MG63 (cell line): Measurements from ENCODE around the gene APLF. TPM values are rescaled to one million over a fixed set of nuclear protein-coding genes. Genes with fewer than 3 reads are reported as not detected.
"Not testable (repeated sequence)": the region's sequence is repeated elsewhere in the genome, so short reads cannot be mapped to it uniquely, and the experiment has no call there.

Source experiments
- DNase-seq: peaks from one replicate; pipeline ENCODE4 v3.0.0-alpha.2; 2020
- H3K27me3 ChIP-seq: fragments of 250-450 bp; sonication (Bioruptor Pico); 2 replicates; pipeline ENCODE4 v1.5.1; 2020; ENCODE audit warnings: mild to moderate bottlenecking, moderate library complexity
- H3K36me3 ChIP-seq: fragments of 250-450 bp; sonication (Bioruptor Pico); 2 replicates; pipeline ENCODE4 v1.5.1; 2020; ENCODE audit warnings: mild to moderate bottlenecking, moderate library complexity
- H3K4me3 ChIP-seq: fragments of 250-450 bp; sonication (Bioruptor Pico); 2 replicates; pipeline ENCODE4 v1.5.1; 2020; ENCODE audit warnings: mild to moderate bottlenecking, moderate library complexity
- H3K9me3 ChIP-seq: fragments of 250-450 bp; sonication (Bioruptor Pico); 2 replicates; pipeline ENCODE4 v1.5.1; 2020; ENCODE audit warnings: mild to moderate bottlenecking, moderate library complexity
- total RNA-seq: library from RNA; depleted of rRNA; stranded (reverse); fragments of >200 nt; shearing (Covaris generic); gene quantifications from 2 replicates; pipeline ENCODE4 v1.2.3, GENCODE V29; 2014; ENCODE audit warnings: low replicate concordance

APLF gene
- total RNA-seq, 1 experiment from 2014 or later: 0.99 TPM

DNA sequence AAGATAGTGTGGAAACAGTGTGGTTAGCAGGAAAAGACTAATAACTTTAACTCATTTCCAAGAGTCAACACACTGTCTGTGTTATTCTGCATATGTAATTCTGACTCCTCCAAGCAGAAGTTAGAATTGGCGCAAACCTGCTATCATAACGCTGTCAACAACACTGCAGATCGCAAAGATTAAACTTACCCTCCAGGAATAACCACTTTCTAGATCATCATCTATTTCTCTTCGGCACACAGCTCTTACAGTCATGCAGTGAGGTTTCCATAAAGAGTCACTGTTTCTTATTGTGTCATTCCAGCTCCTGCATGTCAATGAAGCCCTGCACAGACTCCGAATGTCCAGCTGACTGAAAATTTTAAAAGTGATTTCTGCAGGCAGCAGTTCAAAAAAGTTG is 2.7 kb upstream of the APLF start:
- Histone ChIP-seq H3K27me3 (no peaks in the 10 kb centered on the region), H3K4me3 (no peak overlapping the region), H3K36me3 (no peaks in the 10 kb centered on the region), H3K9me3 (no peaks in the 10 kb centered on the region)
- no peak for DNase-seq

DNA sequence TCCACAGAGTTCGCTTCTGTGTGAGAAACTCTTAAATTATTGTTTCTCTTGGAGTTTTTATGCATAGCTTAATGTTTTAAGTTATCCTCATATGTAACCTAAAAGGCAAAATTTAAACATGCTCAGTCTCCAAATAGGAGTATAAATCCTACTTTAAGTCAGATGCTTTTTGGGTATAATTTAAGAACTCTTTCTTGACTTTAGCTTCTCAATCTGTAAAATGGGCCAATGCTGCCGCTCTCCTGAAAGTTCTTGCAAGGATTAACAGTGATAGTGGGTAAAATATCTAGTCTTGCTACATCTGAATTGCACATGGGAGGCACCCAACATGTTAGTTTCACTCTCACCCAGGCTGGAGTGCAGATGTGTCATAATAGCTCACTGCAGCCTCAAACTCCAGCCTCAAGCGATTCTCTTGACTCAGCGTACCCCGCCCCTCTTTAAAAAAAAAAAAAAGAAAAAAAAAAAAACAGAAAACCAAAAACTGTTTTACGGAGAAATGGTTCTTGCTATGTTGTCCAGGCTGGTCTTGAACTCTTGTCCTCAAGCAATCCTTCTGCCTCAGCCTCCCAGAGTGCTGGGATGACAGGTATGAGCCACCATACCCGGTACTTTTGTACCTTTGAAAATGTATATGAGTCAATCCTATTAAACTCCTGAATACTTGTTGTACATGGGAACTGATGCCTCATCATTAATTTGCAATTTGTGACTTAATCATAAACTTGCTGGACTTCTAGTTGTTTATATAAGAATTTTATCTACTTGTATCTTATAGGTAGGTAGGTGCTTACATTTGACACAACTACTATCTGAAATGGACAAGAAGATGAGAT is 2.1 kb upstream of the APLF start:
- H3K4me3 ChIP-seq: no peak overlapping the region
- H3K27me3 ChIP-seq: no peaks in the 10 kb centered on the region
- DNase-seq: no peak
- no peaks in the 10 kb centered on the region for H3K9me3 ChIP-seq
- no peaks in the 10 kb centered on the region for H3K36me3 ChIP-seq

DNA sequence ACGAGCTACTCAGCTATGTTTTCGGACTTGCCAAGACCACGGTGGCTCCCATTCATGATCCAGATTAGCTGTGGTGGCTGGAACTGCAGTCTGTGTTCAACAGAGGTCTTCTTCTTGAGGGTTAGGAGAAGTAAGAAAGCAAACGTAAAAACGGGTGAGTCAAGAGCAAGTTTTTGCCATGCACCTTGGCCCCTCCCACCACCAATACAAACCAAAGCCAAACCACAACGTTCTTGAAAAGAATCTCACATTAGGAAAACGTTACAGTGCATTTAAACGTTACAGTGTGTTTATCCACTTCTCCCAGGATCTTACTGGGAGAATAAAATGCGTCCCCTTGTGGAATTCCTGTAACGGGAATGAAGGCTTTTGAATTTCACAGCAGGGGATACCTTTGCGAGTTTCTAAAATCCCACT is 1.0 kb upstream of the APLF start:
- DNase-seq: peak; percentile 50

DNA sequence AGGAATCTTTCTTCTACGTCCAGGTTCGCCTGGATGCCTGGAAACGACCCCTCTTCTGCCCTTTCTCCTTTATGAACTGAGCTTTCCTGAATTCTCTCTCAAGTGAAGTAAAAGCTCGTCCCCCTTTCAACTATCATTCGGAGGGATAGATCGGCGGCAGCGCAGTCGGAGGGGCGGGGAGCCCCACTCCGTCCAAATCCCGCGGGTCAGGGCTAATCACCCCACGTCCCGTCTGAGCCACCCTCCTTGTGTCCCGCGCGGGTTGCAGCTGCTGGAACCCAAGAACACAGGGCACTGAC is 658 bp upstream of the APLF start:
- H3K4me3 ChIP-seq: peak overlapping the region; percentile 80
- no peaks in the 10 kb centered on the region for H3K27me3 ChIP-seq
- DNase-seq: no peak
- H3K9me3 ChIP-seq: no peaks in the 10 kb centered on the region
- H3K36me3 ChIP-seq: no peaks in the 10 kb centered on the region

More for the DNA sequence above, 1.0 kb upstream of the APLF start:
- Histone ChIP-seq H3K36me3 (no peaks in the 10 kb centered on the region), H3K4me3 (peak overlapping the region; percentile 80), H3K27me3 (no peaks in the 10 kb centered on the region), H3K9me3 (no peaks in the 10 kb centered on the region)

DNA sequence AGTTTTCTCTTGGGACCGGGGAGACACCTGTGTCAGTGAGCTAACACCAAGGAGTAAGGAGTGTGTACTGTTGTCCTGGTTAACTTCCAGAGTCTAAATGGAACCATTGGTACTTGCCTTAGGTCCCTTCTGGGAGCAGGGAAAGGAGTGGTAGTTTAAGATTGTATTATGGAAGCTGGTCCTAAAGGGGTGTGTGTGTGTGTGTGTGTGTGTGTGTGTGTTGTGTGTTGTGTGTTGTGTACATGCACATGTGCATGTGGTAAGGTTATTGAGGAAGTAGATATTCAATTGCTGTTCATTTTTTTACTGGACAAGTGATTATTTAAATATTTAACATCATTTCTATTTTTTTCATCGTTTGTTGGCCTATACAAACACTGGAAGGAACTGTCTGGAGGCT is 1.4 kb downstream of the APLF start:
- no peaks in the 10 kb centered on the region for H3K9me3 ChIP-seq
- H3K27me3 ChIP-seq: no peaks in the 10 kb centered on the region
- DNase-seq: no peak
- no peak overlapping the region for H3K4me3 ChIP-seq
- no peaks in the 10 kb centered on the region for H3K36me3 ChIP-seq

DNA sequence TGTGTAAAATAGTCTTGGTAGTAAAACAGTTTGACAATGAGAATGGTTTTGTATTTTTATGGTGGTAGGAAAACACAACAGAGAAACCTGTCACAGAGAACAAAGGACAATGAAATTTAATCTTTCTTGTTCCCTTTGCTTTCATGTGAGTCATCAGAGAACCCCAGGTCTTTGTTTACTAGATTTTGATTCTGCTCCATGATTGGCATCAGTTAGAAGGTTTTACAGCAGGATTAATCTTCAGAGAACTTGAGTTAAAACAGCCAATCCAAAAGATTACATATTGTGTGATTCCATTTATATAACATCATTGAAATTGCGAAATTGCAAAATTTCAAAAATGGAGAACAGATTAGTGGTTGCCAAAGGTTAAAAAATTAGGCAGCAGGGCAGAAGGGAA is 2.5 kb downstream of the APLF start:
- H3K4me3 ChIP-seq: no peak overlapping the region
- DNase-seq: no peak
- H3K27me3 ChIP-seq: no peaks in the 10 kb centered on the region
- H3K36me3 ChIP-seq: no peaks in the 10 kb centered on the region
- H3K9me3 ChIP-seq: no peaks in the 10 kb centered on the region

DNA sequence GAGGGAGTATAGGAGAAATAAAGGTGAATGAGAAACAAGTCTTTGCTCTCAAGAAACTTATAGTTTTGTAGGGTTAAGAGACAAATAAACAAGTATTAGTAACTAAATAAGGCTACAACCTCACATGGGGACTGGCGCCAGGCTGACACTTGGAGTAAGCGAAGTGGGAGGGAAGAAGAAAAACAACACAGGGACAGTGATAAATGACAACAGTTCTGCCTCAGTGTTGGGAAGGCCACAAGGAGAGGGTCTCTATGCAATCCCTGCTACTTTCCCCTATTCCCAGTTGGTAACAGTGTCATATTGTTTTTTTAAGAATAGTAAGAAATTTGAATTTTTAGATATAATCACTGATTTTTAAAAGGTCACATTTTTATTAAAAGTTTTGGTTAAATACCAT is 4.0 kb downstream of the APLF start:
- no peak overlapping the region for H3K4me3 ChIP-seq
- no peaks in the 10 kb centered on the region for H3K36me3 ChIP-seq
- no peak for DNase-seq
- no peaks in the 10 kb centered on the region for H3K9me3 ChIP-seq
- no peaks in the 10 kb centered on the region for H3K27me3 ChIP-seq

DNA sequence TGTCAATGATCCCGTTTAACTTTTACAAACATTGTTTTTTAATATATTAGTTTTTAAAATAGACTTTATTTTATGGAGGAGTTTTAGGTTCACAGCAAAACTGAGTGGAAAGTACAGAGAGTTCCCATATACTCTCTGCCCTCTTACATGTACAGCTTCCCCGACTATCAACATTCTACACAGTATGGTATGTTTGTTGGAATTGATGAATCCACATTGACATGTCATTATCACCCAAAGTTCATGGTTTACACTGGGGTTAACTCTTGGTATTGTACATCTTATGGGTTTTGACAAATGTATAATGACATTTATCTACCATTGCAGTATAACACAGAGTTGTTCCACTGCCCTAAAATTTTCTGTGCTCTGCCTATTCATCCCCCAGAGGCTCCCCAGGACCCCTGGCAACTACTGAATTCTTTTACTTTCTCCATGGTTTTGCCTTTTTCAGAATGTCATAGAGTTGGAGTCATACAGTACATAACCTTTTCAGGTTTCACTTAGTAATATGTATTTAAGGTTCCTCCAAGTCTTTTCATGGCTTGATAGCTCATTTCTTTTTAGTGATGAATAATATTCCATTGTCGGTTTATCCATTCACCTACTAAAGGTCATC is 5.5 kb downstream of the APLF start:
- H3K9me3 ChIP-seq: no peaks in the 10 kb centered on the region
- no peaks in the 10 kb centered on the region for H3K27me3 ChIP-seq
- no peak overlapping the region for H3K4me3 ChIP-seq
- H3K36me3 ChIP-seq: no peaks in the 10 kb centered on the region
- DNase-seq: no peak

DNA sequence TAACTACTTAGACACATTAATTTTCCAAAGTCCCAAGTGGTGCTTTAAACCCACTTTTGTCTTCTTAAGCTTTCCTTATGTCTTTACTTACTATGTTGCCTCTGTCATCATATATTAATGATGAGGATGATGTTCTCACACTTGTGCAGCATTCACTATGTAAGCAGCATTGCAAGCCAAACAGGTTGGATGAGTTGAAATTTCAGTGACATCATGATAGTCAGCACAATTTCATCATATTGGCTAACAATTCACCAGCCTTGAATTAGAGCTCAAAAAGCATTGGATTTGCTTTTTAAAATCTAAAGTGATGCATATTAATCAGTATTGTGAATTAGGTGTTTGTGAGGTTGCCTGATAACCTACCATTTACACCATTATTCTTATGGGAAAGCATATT is 7.7 kb downstream of the APLF start:
- DNase-seq: no peak
- Histone ChIP-seq H3K9me3 (no peaks in the 10 kb centered on the region), H3K4me3 (no peak overlapping the region), H3K36me3 (no peaks in the 10 kb centered on the region), H3K27me3 (no peaks in the 10 kb centered on the region)

DNA sequence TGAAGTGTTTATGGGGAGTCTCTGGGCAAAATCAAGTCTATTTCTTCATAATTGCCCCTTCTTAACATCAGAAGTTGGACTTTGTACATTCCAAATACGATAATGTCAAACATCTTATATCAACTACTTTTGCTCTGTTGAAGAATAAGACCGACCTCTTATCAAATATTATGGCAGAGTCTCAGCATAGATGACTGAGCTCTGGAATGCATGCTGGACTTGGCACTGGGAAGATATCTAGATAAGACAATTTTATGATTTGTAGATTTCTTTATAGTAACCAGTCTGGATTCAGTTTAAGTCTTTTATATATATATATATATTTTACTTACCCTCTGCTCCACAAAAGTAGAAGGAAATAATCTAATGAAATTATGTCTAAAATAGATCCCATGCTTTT is 8.2 kb downstream of the APLF start:
- Histone ChIP-seq H3K4me3 (no peak overlapping the region), H3K9me3 (no peaks in the 10 kb centered on the region), H3K36me3 (no peaks in the 10 kb centered on the region), H3K27me3 (no peaks in the 10 kb centered on the region)
- no peak for DNase-seq

DNA sequence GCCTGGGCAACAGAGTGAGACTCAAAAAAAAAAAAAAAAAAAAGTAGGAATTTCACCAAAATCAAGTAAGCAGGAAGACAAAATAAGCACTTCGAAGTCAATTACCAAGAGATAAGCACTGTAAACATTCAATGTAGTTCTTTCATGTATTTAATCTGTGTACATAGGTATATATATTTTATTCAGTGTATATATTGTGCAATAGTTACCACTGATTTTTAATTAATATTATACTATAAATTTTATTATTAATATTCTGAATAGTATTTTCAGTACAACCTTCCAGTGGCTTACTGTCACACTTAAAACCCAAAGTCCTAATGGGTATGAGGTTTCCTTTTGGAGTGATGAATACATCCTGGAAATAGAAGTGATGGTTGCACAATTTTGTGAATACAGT is 9.1 kb downstream of the APLF start:
- H3K36me3 ChIP-seq: no peaks in the 10 kb centered on the region
- no peaks in the 10 kb centered on the region for H3K9me3 ChIP-seq
- no peaks in the 10 kb centered on the region for H3K27me3 ChIP-seq
- no peak for DNase-seq
- H3K4me3 ChIP-seq: no peak overlapping the region

DNA sequence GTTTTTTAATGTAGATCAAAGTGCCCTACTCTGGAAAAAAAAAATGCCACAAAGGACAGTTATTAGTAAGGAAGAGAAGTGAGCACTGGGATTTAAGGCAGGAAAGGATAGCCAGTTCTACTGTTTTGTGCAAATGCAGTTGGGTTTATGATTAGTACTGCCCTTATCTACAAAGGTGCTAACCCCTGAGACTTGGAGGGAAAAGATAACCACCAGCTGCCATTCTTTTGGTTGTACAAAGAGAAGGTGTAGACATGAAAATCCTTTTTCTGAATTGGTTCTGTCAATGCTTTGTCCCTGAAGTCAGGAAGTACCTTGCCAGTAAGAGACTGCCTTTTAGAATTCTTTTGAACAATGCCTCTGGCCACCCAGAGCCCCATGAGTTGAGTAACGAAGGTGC is 11.3 kb downstream of the APLF start:
- Histone ChIP-seq H3K9me3 (no peaks in the 10 kb centered on the region), H3K27me3 (no peaks in the 10 kb centered on the region), H3K36me3 (no peaks in the 10 kb centered on the region), H3K4me3 (no peak overlapping the region)
- no peak for DNase-seq

DNA sequence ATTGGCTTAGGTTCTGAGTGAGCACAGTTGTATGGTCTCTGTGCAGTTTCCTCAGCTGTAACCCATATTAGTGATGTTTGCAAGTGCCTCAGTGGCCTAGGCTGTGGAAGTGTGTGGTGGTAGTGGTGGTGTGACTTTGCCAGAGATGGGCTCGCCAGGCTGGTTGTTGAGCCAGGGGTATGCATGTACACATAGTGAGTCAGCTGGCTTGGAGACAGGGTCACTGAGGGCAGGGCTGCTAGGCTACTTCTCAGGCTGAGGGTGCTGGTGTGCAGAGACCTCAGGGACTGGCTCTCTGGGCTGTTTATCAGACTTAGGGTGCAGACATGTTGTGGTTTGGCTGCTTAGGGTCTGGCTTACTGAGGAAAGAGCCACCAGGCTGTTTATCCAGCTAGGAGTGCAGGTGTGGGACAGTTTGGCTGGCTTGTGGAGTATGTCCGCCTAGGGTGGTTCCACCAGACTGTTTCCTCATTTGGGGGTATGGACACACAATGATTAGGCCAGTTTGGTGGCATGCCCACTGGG is 15.0 kb downstream of the APLF start:
- no peak overlapping the region for H3K4me3 ChIP-seq
- DNase-seq: peak; percentile 85
- H3K36me3 ChIP-seq: no peaks in the 10 kb centered on the region
- H3K27me3 ChIP-seq: no peaks in the 10 kb centered on the region
- no peaks in the 10 kb centered on the region for H3K9me3 ChIP-seq

DNA sequence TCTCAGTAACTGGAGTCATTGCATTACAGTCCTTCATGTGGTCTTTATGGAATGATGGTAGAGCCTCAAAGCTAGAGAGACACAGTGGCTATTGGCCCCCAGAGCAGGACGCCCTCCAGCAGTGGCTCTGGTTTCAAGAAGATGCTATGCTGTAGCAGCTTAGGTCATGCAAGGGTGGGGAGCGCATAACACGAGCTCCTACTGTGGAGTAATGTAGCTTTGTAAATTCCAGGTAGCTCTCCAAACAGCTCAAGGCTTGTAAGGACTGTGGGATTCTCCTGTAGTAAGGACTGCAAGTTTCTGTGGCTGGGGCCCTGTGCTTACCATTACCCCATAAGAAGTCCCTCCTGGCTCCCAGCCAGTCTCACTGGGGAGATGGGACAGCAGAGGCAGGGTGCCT is 15.6 kb downstream of the APLF start:
- Histone ChIP-seq H3K27me3 (no peaks in the 10 kb centered on the region), H3K4me3 (no peak overlapping the region), H3K36me3 (no peaks in the 10 kb centered on the region), H3K9me3 (no peaks in the 10 kb centered on the region)
- DNase-seq: no peak

DNA sequence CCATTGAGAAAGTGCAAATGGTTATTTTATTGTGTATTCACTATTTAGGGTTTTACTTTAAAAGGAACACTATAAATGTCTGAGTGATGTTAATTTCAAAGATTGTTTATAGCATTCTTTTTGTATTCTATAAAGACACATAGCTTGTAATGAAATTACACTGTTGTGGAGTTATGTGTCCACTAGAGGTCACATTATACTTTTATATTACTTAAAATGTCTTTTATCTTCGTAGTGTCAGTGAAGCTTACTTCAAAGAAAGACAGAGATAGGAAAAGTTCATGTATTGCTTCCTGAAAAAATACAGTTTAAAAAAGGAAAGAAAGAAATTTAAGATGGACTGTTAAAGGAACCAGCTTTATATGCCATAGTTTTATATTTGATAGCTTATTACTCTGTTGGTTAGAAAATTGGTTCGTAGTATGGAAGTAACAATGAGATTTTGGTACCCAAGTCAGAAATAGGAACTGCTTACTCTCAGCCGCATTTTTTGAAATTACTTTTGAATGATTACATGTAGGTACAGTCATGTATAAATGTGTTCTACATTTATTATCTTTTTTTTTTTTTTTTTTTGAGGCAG is 20.5 kb downstream of the APLF start:
- Histone ChIP-seq H3K9me3 (no peaks in the 10 kb centered on the region), H3K4me3 (no peak overlapping the region), H3K36me3 (no peaks in the 10 kb centered on the region), H3K27me3 (no peaks in the 10 kb centered on the region)
- DNase-seq: no peak

DNA sequence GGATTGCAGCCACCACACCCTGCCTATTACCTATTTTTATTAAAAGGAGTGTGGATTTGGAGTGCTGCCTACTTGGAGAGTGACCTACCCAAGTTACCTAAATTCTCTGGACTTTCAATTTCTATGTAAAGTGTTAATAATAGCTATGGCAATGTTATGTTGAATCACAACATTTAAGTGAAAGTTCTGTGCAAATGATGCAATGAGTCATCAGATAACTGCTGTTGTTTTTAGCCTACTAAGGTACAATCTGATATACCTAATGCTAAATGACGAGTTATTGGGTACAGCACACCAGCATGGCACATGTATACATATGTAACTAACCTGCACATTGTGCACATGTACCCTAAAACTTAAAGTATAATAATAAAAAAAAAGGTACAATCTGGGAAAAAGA is 21.2 kb downstream of the APLF start:
- not testable (repeated sequence) for DNase-seq, H3K4me3 ChIP-seq, H3K27me3 ChIP-seq, H3K36me3 ChIP-seq, H3K9me3 ChIP-seq

DNA sequence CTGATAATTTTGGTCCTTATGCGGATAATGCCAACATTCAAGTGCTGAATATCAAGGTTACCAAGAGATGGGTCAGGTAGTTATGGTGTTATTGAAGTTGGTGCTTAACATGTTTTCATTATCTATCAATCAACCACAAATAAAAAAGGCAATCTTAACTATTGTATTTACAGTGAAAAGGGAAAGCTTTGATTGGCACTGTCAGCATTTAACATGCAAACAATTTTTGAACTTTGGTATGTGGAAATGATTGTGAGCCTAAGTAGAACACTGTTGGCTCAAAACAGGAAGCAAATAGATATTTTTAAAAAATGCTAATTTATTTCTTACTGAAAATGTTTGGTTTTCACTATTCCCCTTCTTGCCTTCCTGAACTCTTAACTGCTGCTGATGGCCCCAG is 21.9 kb downstream of the APLF start:
- DNase-seq: no peak
- H3K36me3 ChIP-seq: no peaks in the 10 kb centered on the region
- H3K27me3 ChIP-seq: no peaks in the 10 kb centered on the region
- H3K9me3 ChIP-seq: no peaks in the 10 kb centered on the region
- no peak overlapping the region for H3K4me3 ChIP-seq

DNA sequence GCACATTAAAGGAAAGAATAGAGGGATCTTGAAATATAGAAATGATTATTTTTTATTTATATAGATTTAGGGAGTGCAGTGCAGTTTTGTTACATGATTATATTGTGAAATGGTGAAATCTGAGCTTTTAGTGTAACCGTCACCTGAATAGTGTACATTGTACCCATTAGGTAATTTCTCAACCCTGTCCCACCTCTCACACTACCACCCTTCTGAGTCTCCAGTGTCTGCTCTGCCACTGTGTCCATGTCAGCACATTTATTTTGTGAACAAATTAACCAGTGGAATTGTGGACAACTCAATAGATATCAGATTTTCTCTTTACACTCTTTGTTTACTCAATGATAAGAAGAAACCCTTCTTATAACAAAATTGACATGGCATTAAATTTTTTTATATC is 24.2 kb downstream of the APLF start:
- no peak overlapping the region for H3K4me3 ChIP-seq
- no peaks in the 10 kb centered on the region for H3K9me3 ChIP-seq
- H3K27me3 ChIP-seq: no peaks in the 10 kb centered on the region
- DNase-seq: no peak
- H3K36me3 ChIP-seq: no peaks in the 10 kb centered on the region
